ENCODE measurements around the gene ANP32B.
A peak's percentile ranks its signal among the peaks of the same experiment; 100 is the strongest.
"Not testable (repeated sequence)": the region's sequence is repeated elsewhere in the genome, so short reads cannot be mapped to it uniquely, and the experiment has no call there.

Gene ANP32B

GRCh38 chr9:97982683-97983588 lies at the start of gene ANP32B:
Gene ANP32B (plus strand): TSS chr9:97983341. CDS start chr9:97983556, 215 bp downstream.
- DNase-seq, result peak; percentile 72

DNA sequence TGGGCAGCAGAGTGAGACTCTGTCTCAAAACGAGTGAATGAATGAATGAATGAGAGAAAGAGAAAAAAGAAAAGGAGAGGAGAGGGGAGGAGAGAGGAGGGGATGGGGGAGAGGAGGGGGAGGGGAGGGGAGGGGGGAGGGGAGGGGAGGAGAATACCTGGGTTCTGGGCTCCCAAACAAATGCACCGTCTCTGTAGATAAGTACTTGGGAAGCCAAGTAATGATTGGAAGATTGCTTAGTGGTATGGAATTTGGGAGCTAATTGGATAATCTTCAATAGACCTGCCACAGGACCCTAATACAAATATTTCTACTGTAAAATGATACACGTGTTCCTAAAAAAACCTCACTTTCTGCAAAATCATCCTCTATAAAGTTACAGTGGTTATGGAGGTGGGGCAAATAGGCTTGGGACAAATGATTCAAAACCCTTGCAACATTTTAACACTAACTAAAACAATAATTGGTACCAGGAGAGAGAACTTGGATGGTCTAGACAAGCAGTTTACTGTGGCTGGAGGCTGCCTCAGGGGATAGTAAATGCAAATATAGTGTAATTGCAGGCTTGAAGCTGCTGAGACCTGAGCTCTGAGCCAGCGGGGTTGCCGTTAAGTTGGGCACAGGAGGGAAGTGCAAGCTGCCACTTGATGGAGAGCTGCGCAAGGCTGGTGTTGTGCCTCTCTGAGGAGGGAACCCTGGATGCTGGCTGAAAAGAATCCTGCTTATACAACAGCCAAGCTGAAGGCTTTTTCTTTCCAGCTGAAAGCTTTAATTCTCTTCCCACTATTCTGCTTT lies 48.6 kb upstream of the ANP32B start:
- DNase-seq, result peak; percentile 56

- no peak for DNase-seq
These were observed 47.9 kb upstream of the ANP32B start for GRCh38 chr9:97935276-97935675.

- no peak for DNase-seq
These were observed 46.1 kb upstream of the ANP32B start for GRCh38 chr9:97936998-97937397.

GRCh38 chr9:97938081-97938644 lies 45.0 kb upstream of the ANP32B start, which contains the start of gene HEMGN:
Gene HEMGN (minus strand): TSS chr9:97938172. CDS start chr9:97938136, 36 bp downstream.
- no peak for DNase-seq

DNA sequence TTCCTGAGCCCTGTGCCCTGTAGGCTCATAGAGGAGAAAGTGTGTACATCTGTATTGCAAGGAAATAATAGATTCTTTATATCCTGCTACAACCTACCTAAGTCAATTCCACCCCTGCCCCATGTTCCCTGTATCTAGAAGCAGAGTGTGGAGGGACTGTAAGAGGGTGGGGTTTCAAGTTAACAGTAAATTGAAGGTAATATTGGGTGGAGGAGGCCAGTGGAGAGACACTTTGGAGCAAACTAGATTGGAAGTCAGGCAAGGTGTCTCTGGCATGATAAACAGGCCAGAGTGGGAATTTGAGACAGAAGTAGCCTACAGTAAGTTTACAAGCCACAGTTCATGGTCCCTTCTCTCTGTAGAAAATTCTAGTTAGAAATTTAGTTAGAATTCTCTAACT lies 42.9 kb upstream of the ANP32B start:
- no peak for DNase-seq

DNA sequence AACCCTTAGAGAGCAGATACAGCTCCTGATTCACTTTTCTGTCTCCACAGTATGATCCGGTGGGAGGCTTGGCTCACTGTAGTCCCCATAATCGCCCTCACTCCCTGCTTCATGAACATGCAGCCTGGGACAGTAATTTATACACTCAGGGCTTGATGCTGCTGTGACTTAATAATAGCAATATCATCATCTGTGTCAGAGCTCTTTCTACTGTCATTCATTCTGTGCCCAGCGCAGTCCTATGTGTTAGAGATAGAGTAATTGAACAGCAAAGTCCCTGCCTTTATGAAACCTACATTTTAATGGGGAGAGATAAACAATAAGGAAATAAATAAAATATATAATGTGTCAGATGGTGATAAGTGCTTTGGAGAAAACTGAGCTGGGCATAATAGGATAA lies 42.4 kb upstream of the ANP32B start:
- no peak for DNase-seq

DNA sequence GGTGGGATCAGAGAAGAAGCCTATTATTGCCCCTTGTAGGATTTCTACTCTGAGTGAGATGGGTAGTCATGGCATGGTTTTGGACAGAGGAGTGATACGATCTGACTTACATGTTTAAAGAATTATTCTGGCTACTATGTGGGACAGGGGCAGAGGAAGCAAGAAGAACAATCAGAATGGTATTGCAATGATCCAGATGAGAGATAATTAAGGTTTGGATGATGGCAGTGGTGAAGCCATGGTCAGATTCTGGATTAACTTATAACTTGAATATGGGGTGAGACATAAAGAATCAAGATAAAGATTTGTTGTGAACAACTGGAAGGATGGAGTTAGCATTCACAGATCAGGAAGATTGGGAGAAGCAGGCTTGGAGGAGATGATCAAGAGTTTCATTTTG lies 41.8 kb upstream of the ANP32B start:
- no peak for DNase-seq

DNA sequence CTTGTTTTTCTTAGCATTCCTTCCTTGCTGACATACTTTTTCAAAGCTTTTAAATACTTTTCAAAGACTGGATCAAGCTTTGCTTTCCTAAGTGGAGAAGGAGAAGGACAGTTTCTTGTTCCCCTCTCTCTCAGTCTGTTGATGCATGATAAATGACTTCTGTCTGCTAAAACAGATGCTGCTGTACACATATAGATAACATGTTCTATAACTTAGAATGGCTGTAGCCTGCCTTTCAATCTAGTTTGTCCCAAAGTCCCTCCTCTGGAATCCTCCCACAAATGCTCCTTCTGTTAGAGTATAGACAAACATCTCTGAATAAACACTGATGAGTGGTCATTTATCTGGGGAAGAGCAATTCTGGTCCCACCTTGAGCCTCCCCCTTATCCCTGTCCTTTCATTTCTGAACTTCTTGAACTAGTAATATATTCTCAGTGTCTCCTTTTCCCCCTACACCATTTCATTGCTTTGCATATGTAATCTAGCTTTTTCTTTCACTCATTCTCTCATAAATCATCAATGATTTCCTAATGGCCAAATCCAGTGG lies 39.8 kb upstream of the ANP32B start:
- no peak for DNase-seq

DNA sequence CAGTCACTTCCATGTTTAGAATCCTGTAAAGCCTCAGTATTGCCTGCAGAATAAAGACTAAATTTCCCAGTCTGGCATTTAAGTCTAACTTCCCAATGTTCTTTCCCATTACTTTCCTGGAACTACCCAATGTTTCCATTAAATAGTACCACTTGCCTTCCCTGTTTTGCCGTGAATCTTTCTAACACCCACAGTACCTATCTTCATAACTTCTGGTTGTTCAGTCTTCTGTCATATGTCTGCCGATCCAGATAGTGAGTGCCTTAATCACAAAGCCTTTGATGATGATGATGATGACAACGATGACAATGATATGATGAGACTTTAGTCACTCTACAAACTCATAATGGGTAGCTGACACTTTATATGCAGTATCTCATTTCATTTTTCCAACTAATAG lies 38.5 kb upstream of the ANP32B start:
- no peak for DNase-seq

GRCh38 chr9:97945470-97945869 lies 37.7 kb upstream of the ANP32B start:
- not testable (repeated sequence) for DNase-seq

DNA sequence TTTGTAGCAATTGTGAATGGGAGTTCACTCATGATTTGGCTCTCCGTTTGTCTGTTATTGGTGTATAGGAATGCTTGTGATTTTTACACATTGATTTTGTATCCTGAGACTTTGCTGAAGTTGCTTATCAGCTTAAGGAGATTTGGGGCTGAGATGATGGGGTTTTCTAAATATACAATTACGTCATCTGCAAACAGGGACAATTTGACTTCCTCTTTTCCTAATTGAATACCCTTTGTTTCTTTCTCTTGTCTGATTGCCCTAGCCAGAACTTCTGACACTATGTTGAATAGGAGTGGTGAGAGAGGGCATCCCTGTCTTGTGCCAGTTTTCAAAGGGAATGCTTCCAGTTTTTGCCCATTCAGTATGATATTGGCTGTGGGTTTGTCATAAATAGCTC lies 36.0 kb upstream of the ANP32B start:
- not testable (repeated sequence) for DNase-seq

DNA sequence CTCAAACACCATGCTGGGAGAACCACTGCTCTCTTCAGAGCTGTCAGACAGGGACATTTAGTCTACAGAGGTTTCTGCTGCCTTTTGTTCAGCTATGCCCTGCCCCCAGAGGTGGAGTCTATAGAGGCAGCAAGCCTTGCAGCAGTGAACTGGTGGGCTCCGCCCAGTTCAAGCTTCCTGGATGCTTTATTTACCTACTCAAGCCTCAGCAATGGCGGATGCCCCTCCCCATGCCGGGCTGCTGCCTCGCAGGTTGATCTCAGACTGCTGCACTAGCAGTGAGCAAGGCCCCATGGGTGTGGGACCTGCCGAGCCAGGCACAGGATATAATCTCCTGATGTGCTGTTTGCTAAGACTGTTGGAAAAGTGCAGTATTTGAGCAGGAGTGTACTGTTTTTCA lies 32.3 kb upstream of the ANP32B start:
- not testable (repeated sequence) for DNase-seq

GRCh38 chr9:97954550-97954989 lies 28.6 kb upstream of the ANP32B start:
- peak; percentile 59 for DNase-seq

GRCh38 chr9:97956331-97956730 lies 26.8 kb upstream of the ANP32B start:
- no peak for DNase-seq

GRCh38 chr9:97958812-97959511 lies 24.2 kb upstream of the ANP32B start:
- no peak for DNase-seq

DNA sequence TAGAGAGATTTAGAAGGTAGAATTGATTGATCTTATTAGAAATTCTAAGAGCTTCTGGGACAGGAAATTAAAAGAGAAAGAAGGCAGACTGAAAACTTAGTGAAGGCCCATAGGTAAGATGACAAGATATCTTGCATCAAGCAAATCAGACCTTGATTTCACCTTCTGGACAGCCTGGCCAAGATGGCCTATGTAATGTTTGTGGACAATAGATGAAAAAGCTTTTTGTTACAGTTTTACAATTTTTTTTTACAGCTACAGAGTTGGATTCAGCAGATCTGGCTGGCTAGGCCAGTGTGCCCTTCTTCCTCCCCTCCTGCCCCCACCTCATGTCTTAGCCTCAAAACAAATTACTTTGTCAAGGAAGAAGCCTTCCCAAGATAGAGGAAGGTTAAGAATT lies 23.6 kb upstream of the ANP32B start:
- no peak for DNase-seq

DNA sequence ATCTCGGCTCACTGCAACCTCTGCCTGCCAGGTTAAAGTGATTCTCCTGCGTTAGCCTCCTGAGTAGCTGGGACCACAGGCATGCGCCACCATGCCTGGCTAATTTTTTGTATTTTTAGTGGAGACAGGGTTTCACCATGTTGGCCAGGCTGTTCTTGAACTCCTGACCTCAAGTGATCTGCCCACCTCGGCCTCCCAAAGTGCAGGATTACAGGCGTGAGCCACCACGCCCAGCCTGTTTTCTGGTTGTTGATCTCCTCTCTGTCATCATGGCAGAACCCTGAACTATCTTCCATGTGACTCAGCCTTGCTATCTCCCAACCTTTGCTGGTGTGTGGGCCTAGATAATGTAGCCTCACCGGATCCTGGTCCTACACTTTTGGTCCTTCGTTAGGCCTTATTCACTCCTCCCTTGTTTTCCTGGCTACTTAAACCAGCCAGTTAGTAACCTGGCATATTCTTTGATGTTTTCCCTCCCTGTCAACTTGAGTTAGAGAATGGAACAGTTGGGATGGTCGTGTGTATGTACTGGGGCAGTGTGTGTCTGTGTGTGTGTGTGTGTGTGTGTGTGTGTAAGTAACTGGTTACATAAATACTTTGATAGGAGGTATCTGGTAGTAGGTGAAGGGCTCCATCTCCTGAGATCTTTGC lies 22.3 kb upstream of the ANP32B start:
- DNase-seq, result not testable (repeated sequence)

DNA sequence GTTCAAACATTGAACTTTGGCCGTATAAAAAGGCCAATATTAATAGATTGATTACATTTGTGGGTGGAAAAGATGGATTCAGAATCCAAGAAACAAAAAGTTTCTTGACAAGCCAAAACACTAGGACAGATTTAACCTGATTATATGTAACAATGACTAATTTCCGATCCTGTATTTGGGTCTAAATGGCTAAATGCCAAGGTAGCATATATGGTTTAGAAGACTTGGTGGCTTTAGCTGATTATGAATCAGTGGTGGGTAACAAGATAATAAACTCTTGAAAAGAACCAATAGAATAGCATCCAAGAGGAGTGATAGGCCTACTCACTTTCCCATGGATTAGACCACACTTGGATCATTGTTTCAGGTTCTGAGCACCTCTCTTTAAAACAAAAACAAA lies 21.8 kb upstream of the ANP32B start:
- no peak for DNase-seq

GRCh38 chr9:97962136-97962535 lies 21.0 kb upstream of the ANP32B start:
- no peak for DNase-seq

DNA sequence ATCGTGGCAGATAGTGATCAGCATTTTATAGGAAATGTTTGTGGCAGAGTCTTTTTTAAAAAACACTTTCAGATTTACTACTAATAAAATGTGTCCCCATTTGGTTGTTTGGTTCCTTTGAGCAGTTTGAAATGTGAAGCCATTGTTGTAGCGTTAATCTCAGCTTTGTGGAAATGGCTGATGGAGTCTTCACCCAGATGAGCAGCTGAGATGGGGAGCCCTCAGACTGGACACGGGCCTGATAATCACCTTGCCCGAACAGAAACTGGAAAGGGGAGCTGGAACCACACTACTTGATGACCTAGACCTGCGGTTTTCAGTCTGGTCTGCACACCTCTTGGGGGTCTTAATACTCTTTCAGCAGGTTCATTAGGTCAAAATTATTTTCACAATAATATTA lies 20.6 kb upstream of the ANP32B start:
- no peak for DNase-seq

DNA sequence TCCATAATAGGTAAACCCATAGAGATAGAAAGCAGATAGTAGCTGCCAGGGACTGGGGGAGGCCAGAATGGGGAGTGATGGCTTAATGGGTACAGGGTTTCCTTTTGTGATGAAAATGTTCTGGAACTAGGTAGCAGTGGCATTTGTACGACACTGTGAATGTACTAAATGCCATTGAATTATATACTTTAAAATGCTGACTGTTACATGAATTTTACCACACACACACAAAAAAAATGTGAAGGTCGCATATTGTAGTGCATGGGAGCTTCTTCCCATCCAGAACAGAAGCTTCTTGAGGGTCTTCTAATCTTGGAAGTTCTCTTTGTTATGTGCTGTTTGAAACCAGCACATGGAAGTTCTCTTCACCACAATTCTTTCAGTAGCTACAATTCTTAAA lies 19.9 kb upstream of the ANP32B start:
- no peak for DNase-seq

Data from NCI-H1417 treated with DMSO at 0.1 percent for 48 hours (cell line).